Left lobe of liver (tissue), 2 donors: ENCODE measurements around the gene HEPH. TPM values are rescaled to one million over a fixed set of nuclear protein-coding genes. Genes with fewer than 3 reads are reported as not detected.
"Not testable (repeated sequence)": the region's sequence is repeated elsewhere in the genome, so short reads cannot be mapped to it uniquely, and the experiment has no call there.

Experiments used
- ATAC-seq: fragments of 200-7000 bp; cut with Tn5 transposase; one replicate; pipeline ENCODE4 v1.9.1; 2020; ENCODE audit warnings: mild to moderate bottlenecking, moderate library complexity
- DNase-seq: peaks from one replicate; pipeline ENCODE4 v3.0.0-alpha.2; 2020; ENCODE audit warnings: low spot score
- total RNA-seq: library from RNA; stranded (reverse); gene quantifications from one replicate; pipeline ENCODE4 v1.2.1, GENCODE V29; 2021
- donor health status: DM: no; HTN: no; CAD: no; lungs with moderate emphysema.
- donor health status: DM: no; HTN: yes; CAD: no.

Gene HEPH
- total RNA-seq, 1 donor from 2014 or later, result 1.5 TPM

DNA sequence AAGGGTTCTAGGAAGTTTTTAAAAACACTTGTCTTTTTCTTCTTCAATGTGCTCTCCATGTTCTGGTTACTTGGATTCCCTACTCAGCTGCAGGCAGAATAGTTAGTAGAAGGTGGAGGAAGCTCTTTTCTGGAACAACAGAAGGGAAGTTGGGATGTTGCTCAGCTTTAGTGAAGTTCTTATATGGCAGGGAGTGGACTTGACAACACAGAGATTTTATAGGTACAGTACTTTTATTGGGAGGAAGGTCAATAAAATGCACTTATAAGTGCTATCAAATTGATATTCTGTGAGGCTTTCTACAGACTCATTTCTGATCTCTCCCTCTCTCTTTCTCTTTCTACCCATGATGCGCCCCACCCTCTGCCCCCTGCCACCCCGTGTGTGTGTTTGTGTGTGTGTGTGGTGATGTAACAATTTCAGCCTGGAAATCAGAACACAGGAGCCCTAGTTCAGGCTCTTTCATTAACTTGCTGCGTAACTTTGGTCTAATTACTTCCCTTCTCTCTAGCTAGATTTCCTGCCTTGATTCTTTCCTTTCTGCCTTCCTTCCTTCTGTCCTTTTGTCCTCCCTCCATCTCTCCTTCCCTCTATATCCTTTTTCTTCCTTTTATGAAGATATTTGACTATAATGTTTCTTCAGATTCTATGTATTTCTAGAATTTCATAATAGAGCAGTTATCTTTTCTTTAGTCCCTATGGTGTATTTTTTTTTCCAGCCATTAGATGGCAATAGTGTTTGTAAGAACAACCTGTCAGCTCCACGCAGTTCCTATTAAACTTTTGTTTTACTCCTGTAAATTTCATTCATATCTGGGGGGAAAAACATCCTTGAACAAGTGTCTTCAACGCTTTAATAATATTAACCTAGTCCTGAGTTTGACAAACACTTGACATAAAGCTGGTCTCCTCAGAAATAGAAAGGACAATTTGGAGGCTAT lies 37.1 kb downstream of the HEPH start:
- ATAC-seq, result peak; percentile 57
- DNase-seq, result no peak

DNA sequence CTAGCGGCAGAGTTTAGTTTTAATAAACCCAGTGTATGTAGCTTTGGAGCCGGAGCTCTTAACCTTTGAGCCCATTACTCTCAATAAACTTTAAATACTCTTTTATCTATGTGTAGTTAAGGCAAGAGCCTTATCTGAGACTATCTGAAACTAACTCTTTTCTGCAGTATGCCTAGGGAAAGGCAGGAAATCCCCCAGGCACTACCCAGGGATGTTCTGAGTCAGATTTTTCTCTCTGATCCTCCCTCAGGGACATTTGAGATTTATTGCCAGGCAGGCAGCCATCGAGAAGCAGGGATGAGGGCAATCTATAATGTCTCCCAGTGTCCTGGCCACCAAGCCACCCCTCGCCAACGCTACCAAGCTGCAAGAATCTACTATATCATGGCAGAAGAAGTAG lies 39.1 kb downstream of the HEPH start:
- no peak for ATAC-seq
- DNase-seq, result no peak

DNA sequence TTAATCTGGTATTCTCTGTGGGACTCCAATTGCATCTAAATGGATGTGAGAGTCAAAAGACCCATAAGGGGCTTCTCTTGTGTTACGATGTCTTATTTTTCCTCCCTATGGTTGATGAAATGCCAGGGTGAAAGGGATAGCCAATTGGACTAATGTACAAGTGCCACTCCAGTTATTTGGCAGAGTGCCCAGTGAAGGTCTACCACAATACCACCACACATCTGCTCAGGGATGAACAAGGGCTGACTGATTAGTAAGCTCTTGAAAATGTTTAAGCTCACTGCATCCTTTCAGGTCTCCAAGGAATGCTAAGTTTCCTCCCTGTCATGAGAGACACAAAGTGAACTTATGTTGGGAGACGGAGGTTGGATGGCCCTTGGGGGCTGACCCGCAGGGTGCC lies 57.8 kb downstream of the HEPH start:
- ATAC-seq (no peak), DNase-seq (no peak)

DNA sequence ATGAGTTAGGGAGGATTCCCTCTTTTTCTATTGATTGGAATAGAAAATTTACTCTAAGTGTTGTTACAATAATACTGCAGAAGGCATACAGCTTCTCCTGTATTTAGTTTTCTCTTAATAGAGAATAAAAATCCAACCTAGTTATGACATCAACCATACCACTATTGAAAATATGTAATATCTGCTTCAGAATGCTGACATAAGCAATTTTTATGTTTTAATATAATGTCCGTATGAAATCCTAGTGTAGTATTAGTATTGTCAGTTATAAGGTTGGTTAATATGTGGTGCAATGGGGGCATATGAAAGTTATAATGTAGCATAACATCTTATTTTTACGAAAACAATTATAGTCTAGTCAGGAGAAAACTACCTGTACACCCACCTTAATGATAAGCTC lies 68.2 kb downstream of the HEPH start:
- ATAC-seq (no peak), DNase-seq (no peak)

DNA sequence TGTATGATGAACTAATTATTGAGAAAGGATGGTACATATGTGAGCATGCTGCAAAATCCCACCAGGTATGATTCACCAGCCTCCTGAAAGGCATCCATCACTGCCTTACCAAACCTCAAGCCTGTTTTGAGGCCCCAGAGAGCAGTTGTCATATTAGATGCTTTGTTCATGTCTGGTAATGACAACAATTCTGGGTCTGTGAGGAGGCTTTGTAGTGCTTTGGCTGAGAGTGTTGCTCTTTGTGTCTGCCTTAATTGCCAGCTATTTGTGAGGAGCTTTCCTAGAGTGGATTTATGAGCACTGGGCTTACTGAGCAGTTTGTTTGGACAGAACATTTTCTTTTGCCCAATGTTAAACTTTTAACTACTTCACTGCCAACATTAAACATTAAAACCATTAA lies 69.2 kb downstream of the HEPH start:
- ATAC-seq, result no peak
- no peak for DNase-seq

DNA sequence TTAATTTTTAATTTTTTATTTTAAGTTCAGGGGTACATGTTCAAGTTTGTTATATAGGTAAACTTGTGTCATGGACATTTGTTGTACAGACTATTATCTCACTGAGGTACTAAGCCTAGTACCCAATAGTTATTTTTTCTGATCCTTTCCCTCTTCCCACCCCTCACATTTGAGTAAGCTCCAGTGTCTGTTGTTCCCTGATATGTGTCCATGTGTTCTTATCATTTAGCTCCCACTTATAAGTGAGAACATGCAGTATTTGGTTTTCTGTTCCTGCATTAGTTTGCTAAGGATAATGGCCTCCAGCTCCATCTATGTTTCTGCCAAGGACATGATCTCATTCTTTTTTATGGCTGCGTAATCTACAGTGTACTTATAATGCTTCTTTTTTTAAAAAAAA lies 69.9 kb downstream of the HEPH start:
- DNase-seq, ATAC-seq: not testable (repeated sequence)

DNA sequence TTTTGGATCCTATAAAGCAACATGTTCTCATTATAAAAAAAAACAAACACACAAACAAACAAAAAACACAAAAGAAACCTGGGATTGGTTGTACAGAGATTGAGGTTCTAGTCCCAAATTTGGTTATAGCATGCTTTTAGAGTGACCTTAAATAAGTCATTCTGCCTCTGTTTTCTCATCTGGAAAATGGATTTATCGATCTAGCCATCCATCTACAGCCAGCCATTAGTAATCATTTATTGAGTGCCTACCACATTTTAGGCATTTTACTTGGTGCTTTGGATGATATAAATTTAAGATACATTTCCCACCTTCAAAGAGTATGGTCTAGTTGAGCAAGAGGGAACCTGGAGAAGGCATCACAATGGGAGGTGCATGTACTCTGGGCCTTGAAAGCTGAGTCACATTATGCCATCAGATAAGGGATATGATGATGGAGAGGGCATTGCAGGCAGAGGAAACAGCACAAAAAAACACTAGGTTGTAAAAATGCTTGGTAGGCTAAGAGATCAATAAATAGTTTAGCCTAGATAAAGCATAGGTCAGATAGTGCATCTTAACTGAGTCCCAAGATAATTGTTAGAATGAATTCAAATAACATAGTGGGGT lies 91.4 kb downstream of the HEPH start:
- no peak for DNase-seq
- ATAC-seq, result no peak

DNA sequence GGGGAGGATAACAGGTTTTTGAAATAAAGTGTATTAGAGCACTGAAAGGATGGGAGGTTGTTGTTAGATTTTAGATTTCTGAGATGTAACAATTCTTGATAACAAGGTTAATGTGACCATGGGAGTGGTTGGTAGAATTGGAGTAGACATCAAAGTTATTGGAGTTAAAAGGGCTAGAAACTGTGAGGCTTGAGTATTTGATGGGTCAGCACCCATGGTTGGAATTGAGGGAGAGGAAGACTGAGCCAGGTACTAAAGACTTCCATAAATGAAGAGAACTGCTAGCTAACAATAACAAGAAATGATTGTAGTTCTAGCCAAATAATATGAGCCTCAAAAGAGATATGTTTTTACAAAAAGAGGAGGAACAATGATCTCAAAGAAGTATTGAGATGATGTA lies 98.8 kb downstream of the HEPH start:
- DNase-seq, result no peak
- no peak for ATAC-seq

Other genes with a start within 250 kb of the HEPH start
- 16.1 TPM for gene VSIG4, start 124.2 kb upstream of the HEPH start, total RNA-seq